Vagina (tissue), 2 donors: ENCODE data around the gene LRRC3.

Experiments
- CTCF ChIP-seq, 3 experiments: fragments of 450-650 bp in 2 of 3; fragments of 200-600 bp in 1 of 3; sonication (generic) in 1 of 3; IDR thresholded peaks; one replicate each; pipeline ENCODE4 v1.5.1; 2017 to 2019; ENCODE audit warnings: antibody characterized with exemption in 3 of 3, mild to moderate bottlenecking in 2 of 3, moderate library complexity in 2 of 3
- POLR2A ChIP-seq, 2 donors: fragments of 450-650 bp; IDR thresholded peaks; one replicate each; pipeline ENCODE4 v1.6.1; 2017; ENCODE audit warnings: antibody characterized with exemption in 2 of 2, mild to moderate bottlenecking in 2 of 2, moderate library complexity in 2 of 2
- POLR2AphosphoS5 ChIP-seq, 2 donors: sonication (generic); formaldehyde crosslinking; IDR thresholded peaks; one replicate each; pipeline ENCODE4 v1.9.0; 2017; ENCODE audit warnings: antibody characterized with exemption in 2 of 2, mild to moderate bottlenecking in 2 of 2, low read depth in 1 of 2; ENCODE audit not compliant: insufficient read depth in 1 of 2

- TF ChIP-seq CTCF (IDR thresholded peaks at IDR 0.05) = no peak
- no peak for TF ChIP-seq POLR2AphosphoS5 (IDR thresholded peaks at IDR 0.05; ENCODE audit: insufficient read depth in 1 of 2, low read depth in 1 of 2)
- TF ChIP-seq POLR2A (IDR thresholded peaks at IDR 0.05) = no peak
Observed at GRCh38 chr21:44427241-44428120, 27.8 kb upstream of the LRRC3 start.
